Measurements from ENCODE around the gene PI4K2A.
"Not testable (repeated sequence)": the region's sequence is repeated elsewhere in the genome, so short reads cannot be mapped to it uniquely, and the experiment has no call there.

Gene PI4K2A

DNA sequence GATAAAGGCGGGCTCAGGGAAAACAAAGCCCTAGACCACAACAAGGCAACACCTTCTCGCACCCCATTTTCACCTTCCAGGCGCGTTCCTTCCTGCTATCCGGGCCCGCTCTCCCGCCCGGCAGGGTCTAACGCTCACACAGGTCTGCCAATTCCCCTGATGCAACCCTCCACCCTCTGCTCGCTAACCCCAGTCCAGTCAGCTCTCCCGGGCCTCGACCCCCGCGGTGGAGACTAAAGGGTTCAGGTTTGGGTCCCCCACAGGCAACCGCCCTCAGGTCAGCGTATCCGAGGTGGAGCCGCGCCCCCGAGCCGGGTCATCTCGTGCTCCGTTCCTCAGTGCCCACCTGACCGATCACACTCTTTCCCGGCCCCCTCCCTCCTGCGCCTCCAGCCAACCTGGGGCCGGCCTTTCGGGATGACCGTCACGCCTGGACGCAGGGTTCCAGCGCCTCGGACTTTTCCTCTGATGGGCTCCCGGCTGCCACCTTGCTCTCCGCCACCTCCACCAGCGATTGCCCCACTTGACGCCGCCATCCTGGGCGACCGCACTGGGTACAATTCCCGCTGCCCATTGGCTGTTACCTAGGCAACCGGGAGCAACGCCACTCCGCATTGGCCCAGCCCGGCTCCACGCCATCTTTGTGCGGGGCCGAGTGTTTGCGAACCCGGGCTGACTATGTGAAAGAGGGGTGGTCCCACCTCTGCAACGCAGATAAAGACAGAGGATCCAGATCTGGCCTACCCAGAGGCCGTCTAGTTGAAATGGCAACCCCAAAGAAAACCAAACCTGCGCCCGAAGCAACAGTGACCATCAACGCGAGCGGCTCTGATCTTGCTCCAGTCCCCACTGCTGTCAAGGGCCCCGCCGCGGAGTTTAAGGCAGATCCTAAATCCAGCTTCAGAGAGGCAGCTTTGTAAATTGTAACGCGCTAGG lies 7.3 kb upstream of the PI4K2A start, which contains the start of gene MORN4:
MORN4 (minus strand) TSS at position 552 of the 936 bp plus-strand sequence. CDS start 13,847 bp downstream, outside the sequence.
- DNase-seq, result peak; percentile 49

GRCh38 chr10:97633921-97634320 lies 6.5 kb upstream of the PI4K2A start:
- no peak for DNase-seq

- DNase-seq, result no peak
Measured at GRCh38 chr10:97635577-97635976, 4.9 kb upstream of the PI4K2A start.

DNA sequence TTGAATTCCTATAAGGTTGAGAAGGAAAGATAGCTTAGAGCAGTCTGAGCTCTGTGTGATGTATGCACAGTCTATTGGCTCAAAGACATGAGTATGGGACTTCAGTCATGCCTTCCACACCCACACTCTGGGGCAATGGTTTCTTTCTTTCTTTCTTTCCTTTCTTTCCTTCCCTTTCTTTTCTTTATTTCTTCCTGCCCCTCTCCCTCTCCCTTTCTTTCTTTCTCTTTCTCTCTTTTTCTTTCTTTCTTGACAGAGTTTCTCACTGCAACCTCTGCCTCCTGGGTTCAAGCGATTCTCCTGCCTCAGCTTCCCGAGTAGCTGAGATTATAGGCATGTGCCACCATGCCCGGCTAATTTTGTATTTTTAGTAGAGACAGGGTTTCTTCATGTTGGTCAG lies 1.4 kb upstream of the PI4K2A start:
- not testable (repeated sequence) for DNase-seq

DNA sequence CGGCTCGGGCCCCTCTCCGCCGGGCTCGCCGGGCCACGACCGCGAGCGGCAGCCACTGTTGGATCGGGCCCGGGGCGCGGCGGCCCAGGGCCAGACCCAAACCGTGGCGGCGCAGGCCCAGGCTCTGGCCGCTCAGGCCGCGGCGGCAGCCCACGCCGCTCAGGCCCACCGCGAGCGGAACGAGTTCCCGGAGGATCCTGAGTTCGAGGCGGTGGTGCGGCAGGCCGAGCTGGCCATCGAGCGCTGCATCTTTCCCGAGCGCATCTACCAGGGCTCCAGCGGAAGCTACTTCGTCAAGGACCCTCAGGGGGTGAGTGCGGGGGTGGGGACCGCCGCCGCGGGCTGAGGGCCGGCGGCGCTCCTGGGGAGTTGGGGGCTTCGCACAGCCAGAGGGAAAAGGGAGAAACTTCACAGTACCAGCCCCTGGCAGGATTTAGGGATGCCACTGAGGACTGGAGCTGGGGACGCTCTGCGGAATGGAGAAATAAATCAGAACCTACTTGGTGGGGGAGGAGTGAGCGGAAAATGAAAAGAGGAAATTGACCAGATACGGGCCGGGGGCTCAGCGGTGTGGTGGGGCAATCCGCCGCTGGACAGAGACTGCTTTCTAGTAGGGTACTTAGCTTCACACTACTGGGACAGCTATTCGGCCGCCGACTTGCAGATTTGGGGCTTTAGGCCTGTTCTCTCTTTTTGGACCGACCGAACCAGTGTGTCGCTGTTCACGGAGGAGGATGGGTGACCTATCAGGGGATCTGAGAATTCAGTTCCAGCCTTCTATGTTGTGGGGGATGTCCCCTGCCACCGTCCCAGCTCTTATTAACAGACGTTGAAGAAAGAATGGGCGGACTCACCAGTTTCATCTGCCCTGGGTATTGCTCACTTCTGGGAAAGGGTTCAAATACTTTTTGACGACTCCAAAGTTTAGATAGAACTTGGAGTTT lies 669 bp downstream of the PI4K2A start:
- DNase-seq, result no peak

DNA sequence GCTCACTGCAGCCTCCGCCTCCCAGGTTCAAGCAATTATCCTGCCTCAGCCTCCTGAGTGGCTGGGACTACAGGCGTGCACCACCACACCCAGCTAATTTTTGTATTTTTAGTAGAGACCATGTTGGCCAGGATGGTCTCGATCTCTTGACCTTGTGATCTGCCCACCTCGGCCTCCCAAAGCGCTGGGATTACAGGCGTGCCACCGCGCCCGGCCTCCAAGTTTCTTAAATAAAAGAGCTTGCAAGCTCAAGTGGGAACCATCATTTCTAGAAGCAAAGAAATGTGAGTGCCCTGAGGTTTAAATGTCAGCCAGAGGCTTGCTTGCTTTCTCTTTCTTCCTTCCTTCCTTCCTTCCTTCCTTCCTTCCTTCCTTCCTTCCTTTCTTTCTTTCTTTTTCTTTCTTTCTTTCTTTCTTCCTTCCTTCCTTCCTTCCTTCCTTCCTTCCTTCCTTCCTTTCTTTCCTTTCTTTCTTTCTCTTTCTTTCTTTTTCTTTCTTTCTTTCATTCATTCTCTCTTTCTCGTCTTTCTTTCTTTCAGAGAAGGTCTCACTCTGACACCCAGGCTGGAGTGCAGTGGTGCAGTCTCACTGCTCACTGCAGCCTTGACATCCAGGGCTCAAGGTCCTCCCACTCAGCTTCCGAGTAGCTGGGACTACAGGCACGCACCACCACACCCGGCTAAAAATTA lies 2.1 kb downstream of the PI4K2A start:
- not testable (repeated sequence) for DNase-seq

- no peak for DNase-seq
Measured at GRCh38 chr10:97643441-97643985, 3.0 kb downstream of the PI4K2A start.

GRCh38 chr10:97644936-97645335 lies 4.5 kb downstream of the PI4K2A start:
- DNase-seq, result no peak

DNA sequence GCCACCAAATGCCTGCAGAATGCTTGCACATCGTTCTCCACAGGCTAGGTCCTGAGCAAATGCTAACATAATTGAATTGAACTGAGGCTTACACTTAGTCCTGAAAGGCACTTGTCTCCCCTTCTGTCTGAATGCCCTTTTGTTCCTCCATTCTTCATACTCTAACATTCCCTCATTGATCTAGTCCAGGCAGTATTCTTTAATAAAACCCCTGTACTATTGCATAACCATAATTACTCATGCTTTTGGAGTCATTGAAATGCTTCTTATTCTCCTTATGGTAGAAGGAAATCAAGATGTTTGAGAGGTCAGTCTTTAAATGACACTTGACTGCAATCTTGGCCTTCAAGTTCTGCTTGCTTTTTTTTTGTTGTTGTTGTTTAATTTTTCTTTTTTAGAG lies 7.1 kb downstream of the PI4K2A start:
- DNase-seq, result no peak

DNA sequence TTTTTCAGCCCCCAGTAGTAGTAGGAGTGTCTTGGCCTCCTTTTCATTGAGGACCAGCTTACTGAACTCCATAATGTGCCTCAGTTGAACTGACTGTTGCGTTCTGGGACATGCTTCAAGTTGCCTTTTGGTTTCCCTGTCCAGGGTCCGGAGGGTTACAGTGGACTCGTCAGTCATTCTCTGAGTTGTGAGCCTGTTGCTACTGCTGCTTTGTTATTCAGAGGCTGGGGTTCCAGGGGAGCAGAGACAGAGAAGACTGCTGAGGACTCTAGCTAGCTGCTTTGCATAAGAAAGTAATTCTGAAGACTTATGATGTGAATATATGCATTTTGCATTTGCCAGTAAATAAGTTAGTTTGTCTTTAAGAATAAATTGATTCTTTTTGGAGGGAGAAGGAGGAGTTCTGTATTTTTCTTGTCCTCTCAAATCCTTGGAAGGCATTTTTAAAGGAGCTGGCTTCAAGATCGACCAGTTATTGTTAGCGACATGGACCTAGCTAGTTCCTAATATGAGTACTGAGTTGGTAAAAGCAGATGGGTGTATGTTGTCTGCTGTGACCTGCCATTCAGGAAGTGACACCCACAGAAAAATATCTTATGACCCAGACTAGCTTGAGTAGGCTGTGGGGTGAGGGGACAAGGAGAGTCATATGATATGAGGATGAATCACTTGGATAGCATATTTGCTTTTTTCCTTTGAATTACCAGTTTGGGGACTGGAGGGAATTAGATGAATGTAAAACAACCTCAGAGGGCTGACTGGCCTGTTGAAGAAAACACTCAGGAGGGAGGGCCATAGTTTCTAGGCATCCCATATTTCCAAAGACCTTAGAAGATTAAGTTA lies 8.3 kb downstream of the PI4K2A start:
- no peak for DNase-seq

DNA sequence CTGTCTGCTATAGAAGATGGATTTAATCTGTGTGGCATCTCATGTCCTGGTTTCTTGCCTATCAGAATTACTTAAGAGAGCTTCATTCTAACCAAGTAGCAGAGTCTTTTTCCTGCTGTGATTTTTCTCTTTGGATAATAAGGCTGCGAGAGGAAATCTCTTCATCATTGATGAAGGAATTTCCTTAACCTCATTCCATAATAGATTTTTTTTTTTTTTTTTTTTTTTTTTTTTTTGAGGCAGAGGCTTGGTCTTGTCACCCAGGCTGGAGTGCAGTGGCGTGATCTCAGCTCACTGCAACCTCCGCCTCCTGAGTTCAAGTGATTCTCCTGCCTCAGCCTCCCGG lies 8.9 kb downstream of the PI4K2A start:
- DNase-seq, result not testable (repeated sequence)

DNA sequence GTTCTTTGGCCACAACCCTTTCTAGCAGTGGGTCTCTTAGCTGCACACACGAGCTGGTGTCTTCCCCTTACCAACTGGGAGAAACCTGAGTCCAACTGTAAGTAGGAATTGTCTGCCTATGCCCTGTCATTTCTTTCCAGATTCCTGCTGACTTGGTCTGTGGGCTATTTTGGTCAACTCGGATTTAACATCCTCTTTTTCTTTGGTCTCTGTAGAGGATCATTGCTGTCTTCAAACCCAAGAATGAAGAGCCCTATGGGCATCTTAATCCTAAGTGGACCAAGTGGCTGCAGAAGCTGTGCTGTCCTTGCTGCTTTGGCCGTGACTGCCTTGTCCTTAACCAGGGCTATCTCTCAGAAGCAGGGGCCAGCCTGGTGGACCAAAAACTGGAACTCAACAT lies 10.3 kb downstream of the PI4K2A start:
- DNase-seq, result no peak

DNA sequence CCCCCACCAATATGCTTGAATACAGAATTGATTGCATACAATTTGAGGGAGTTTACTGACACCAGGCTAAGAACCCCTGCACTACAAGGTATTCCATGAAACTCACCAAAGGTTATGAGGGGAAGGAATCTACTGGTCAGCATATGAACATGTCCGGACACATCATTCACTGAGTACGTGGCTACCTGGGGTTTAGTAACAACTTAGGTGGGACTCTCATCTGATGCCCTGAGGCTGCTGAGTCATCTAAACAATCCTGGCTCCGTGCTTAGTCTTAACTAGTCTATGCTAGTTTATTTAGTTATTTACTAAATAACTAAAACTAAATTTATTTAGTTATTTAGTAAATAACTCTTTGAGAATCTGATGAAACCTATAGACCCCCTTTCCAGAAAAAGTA lies 11.3 kb downstream of the PI4K2A start:
- no peak for DNase-seq

GRCh38 chr10:97656777-97657176 lies 16.3 kb downstream of the PI4K2A start:
- no peak for DNase-seq

DNA sequence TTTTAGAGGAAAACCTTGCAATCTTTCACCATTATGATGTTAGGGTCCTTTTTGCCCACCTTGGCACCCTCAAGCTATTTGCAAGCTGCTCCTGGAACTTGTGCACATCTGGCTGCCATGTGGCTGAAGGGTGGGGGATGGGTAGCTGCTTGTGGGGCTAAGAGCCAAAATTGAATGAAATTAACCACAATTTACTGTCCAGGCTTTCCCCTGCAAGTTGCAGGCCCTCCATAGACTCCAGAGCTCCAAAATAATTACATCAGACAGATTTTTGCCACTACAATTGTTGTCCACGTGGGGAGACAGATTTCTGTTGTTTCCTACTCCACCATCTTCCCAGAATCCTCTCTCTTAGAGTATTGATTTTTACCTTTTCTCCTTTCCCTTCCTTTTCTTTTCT lies 19.1 kb downstream of the PI4K2A start:
- no peak for DNase-seq

DNA sequence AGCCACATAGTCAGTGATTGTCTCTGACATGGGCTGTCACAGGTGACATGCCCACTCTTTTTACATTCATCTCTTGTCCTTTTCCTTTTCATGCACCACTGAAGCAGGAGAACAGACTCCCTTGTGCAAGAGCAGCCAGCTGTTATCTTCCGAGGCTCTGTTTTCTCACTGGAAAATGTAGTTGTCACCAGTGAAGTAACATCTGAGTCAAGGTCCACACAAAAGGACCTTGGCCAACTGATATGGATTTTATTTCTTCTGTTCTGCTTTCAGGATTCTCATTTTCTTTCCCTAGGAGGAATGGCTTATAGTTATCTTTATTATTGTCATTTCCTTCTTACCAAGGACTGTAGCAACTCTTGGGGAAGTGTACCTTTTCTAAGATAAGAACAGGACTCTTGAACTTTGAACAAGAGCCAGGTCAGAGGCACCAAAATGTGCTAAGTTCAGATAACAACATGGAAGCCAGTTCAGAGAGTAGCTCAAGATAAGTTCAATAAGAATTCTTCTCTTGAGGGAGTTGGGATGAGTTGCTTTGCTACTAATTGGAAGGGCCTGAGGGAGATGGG lies 23.9 kb downstream of the PI4K2A start:
- DNase-seq, result no peak

DNA sequence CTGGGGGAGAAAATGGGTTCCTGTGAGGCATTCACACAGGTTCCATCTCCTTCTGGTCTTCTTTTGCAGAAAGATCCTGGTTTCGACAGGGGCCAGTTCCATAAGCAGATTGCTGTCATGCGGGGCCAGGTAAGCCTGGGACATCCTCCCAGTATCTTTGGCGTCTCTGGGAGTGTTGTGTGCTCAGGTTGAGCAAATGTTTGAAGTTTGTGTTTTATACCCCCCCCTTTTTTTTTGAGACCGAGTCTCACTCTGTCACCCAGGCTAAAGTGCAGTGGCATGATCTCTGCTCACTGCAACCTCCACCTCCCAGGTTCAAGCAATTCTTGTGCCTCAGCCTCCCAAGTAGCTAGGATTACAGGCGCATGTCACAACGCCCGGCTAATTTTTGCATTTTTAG lies 26.5 kb downstream of the PI4K2A start:
- no peak for DNase-seq

DNA sequence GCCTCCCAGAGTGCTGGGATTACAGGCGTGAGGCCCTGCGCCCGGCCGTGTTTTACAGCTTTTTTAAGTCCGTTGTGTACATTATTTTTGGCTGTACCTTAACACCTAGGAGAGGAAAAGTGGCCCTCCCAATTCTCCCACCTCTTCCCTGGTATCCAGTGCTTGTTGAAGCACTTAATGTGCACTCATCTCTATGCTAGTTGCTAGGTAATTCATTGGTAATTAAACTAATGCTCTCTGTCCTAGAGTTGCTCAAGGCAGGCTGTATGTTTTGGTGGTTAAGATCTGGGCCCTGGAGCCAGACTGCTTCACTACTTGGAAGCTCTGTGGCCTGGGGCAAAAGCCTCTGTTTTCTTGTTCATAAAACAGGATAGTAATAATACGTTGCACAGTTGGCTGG lies 27.0 kb downstream of the PI4K2A start:
- DNase-seq, result no peak

- DNase-seq, result no peak
Measured at GRCh38 chr10:97669571-97669970, 29.1 kb downstream of the PI4K2A start.

- no peak for DNase-seq
Measured at GRCh38 chr10:97673736-97674525, 33.5 kb downstream of the PI4K2A start.

GRCh38 chr10:97675222-97675621 lies 34.8 kb downstream of the PI4K2A start:
- no peak for DNase-seq
